GM19468 (cell line): ENCODE results near the gene ING5.
"Not testable (repeated sequence)": the region's sequence is repeated elsewhere in the genome, so short reads cannot be mapped to it uniquely, and the experiment has no call there.

Experiments
- ATAC-seq: cut with Tn5 transposase; IDR thresholded peaks from one replicate; pipeline ENCODE4 v1.9.1; 2021; ENCODE audit warnings: mild to moderate bottlenecking, moderate library complexity, moderate number of reproducible peaks; ENCODE audit not compliant: unreplicated experiment; ENCODE audit errors: extremely low read depth

Gene ING5

GRCh38 chr2:241734208-241734466 is 32.3 kb downstream of the ING5 start:
- no peak for ATAC-seq

- peak; percentile 33 for ATAC-seq
Measured at GRCh38 chr2:241734467-241735208, 32.8 kb downstream of the ING5 start, which contains the start of gene D2HGDH. D2HGDH (plus strand) TSS chr2:241734630; CDS start chr2:241735225, 595 bp downstream.

GRCh38 chr2:241736111-241736510 is 34.3 kb downstream of the ING5 start:
- ATAC-seq, result no peak

- no peak for ATAC-seq
Measured at GRCh38 chr2:241738040-241738686, 36.3 kb downstream of the ING5 start.

GRCh38 chr2:241739177-241739576 is 37.3 kb downstream of the ING5 start:
- no peak for ATAC-seq

GRCh38 chr2:241739651-241740050 is 37.8 kb downstream of the ING5 start:
- no peak for ATAC-seq

- ATAC-seq, result no peak
Measured at GRCh38 chr2:241741016-241741415, 39.2 kb downstream of the ING5 start.

GRCh38 chr2:241742320-241742939 is 40.6 kb downstream of the ING5 start:
- ATAC-seq, result no peak

GRCh38 chr2:241743008-241743407 is 41.2 kb downstream of the ING5 start:
- not testable (repeated sequence) for ATAC-seq

- no peak for ATAC-seq
Measured at GRCh38 chr2:241743620-241744019, 41.8 kb downstream of the ING5 start.

GRCh38 chr2:241744028-241744754 is 42.4 kb downstream of the ING5 start:
- ATAC-seq, result no peak

- ATAC-seq, result no peak
Measured at GRCh38 chr2:241745276-241745675, 43.4 kb downstream of the ING5 start.

GRCh38 chr2:241746084-241746483 is 44.2 kb downstream of the ING5 start:
- ATAC-seq, result no peak

GRCh38 chr2:241748468-241749256 is 46.8 kb downstream of the ING5 start:
- no peak for ATAC-seq

GRCh38 chr2:241750076-241750840 is 48.4 kb downstream of the ING5 start:
- no peak for ATAC-seq

GRCh38 chr2:241751152-241751551 is 49.3 kb downstream of the ING5 start:
- no peak for ATAC-seq

- no peak for ATAC-seq
Measured at GRCh38 chr2:241751776-241752175, 49.9 kb downstream of the ING5 start.

- no peak for ATAC-seq
Measured at GRCh38 chr2:241752253-241752652, 50.4 kb downstream of the ING5 start.

GRCh38 chr2:241752689-241753276 is 50.9 kb downstream of the ING5 start:
- no peak for ATAC-seq
